DOHH2 (cell line): ENCODE measurements around the gene CHP1.
A peak's percentile ranks its signal among the peaks of the same experiment; 100 is the strongest.

Source experiments
- H3F3A ChIP-seq: fragments of 200-600 bp; sonication (generic), shearing (Covaris generic); 2 replicates; pipeline ENCODE4 v1.6.0; 2016; ENCODE audit warnings: antibody characterized with exemption, mild to moderate bottlenecking; ENCODE audit not compliant: control insufficient read depth, insufficient read depth
- H3K27ac ChIP-seq: fragments of 200-600 bp; sonication (generic); 2 replicates; pipeline ENCODE4 v1.5.1; 2014; ENCODE audit warnings: low read depth, mild to moderate bottlenecking, low read length, moderate library complexity
- H3K27me3 ChIP-seq: fragments of 200-600 bp; sonication (generic); 2 replicates; pipeline ENCODE4 v1.6.1; 2014; ENCODE audit warnings: mild to moderate bottlenecking, low read length, mixed read lengths; ENCODE audit not compliant: control insufficient read depth
- H3K36me3 ChIP-seq: fragments of 200-600 bp; sonication (generic); 2 replicates; pipeline ENCODE4 v1.6.1; 2014; ENCODE audit warnings: mild to moderate bottlenecking, low read length, moderate library complexity, mixed read lengths; ENCODE audit not compliant: control insufficient read depth
- H3K4me1 ChIP-seq: fragments of 200-600 bp; sonication (generic); 2 replicates; pipeline ENCODE4 v1.6.1; 2014; ENCODE audit warnings: mild to moderate bottlenecking, low read length, mixed read lengths; ENCODE audit not compliant: control insufficient read depth
- H3K4me2 ChIP-seq: fragments of 200-600 bp; sonication (generic); 2 replicates; pipeline ENCODE4 v1.6.0; 2014; ENCODE audit warnings: mild to moderate bottlenecking, low read length, moderate library complexity
- H3K4me3 ChIP-seq: fragments of 200-600 bp; sonication (generic); 2 replicates; pipeline ENCODE4 v1.5.1; 2014; ENCODE audit warnings: mild to moderate bottlenecking, low read length, mixed read lengths
- H3K79me2 ChIP-seq: fragments of 200-600 bp; sonication (generic); 2 replicates; pipeline ENCODE4 v1.6.1; 2014; ENCODE audit warnings: mild to moderate bottlenecking, low read length, mixed read lengths; ENCODE audit not compliant: control insufficient read depth
- H3K9me2 ChIP-seq: fragments of 200-600 bp; sonication (generic); replicated peaks from 2 replicates; pipeline ENCODE4 v1.6.1; 2014; ENCODE audit warnings: mild to moderate bottlenecking, low read length, mixed read lengths; ENCODE audit not compliant: control insufficient read depth
- H3K9me3 ChIP-seq: fragments of 200-600 bp; sonication (generic); 2 replicates; pipeline ENCODE4 v1.6.1; 2014; ENCODE audit warnings: antibody characterized with exemption, low read length, mixed read lengths; ENCODE audit not compliant: control insufficient read depth, insufficient read depth
- H4K20me1 ChIP-seq: fragments of 200-600 bp; sonication (generic); 2 replicates; pipeline ENCODE4 v1.6.0; 2014; ENCODE audit warnings: low read depth, mild to moderate bottlenecking, antibody characterized with exemption, low read length, moderate library complexity; ENCODE audit not compliant: control insufficient read depth, insufficient read depth
- CTCF ChIP-seq: fragments of 200-600 bp; sonication (generic); IDR thresholded peaks from one replicate; pipeline ENCODE4 v1.5.1; 2014; ENCODE audit warnings: antibody characterized with exemption, mild to moderate bottlenecking, low read depth, low read length; ENCODE audit not compliant: poor library complexity, severe bottlenecking
- EZH2phosphoT487 ChIP-seq: fragments of 200-600 bp; sonication (generic); IDR thresholded peaks from 2 replicates; pipeline ENCODE4 v1.6.1; 2017; ENCODE audit warnings: borderline replicate concordance, mild to moderate bottlenecking, antibody characterized with exemption, low read length, moderate library complexity, mixed read lengths

CHP1 gene

GRCh38 chr15:41256103-41256502 is 25.0 kb downstream of the CHP1 start:
- H3K4me2 ChIP-seq = no peak overlapping the region
- H3K4me1 ChIP-seq = peaks cover 38% of the 10 kb centered on the region
- H3F3A ChIP-seq = peaks cover 11% of the 10 kb centered on the region
- H3K36me3 ChIP-seq = peaks cover 10% of the 10 kb centered on the region; the same call in 1 of the 2 replicates
- H4K20me1 ChIP-seq = no peaks in the 10 kb centered on the region
- TF ChIP-seq EZH2phosphoT487 = no peak
- TF ChIP-seq CTCF = no peak
- no peaks in the 10 kb centered on the region for H3K79me2 ChIP-seq
- no peak overlapping the region for H3K4me3 ChIP-seq
- no peaks in the 10 kb centered on the region for H3K9me2 ChIP-seq
- H3K27me3 ChIP-seq = no peaks in the 10 kb centered on the region
- H3K9me3 ChIP-seq = no peaks in the 10 kb centered on the region
- H3K27ac ChIP-seq = no peak overlapping the region

- no peaks in the 10 kb centered on the region for H3K27me3 ChIP-seq
- H3K36me3 ChIP-seq = peaks cover 10% of the 10 kb centered on the region; the same call in 1 of the 2 replicates
- no peaks in the 10 kb centered on the region for H3K79me2 ChIP-seq
- no peaks in the 10 kb centered on the region for H4K20me1 ChIP-seq
- no peak overlapping the region for H3K4me2 ChIP-seq
- no peak overlapping the region for H3K4me3 ChIP-seq
- no peak overlapping the region for H3K27ac ChIP-seq
- TF ChIP-seq EZH2phosphoT487 = no peak
- no peak for TF ChIP-seq CTCF
- no peaks in the 10 kb centered on the region for H3K9me3 ChIP-seq
- H3K4me1 ChIP-seq = peaks cover 38% of the 10 kb centered on the region
- H3F3A ChIP-seq = peaks cover 11% of the 10 kb centered on the region
- no peaks in the 10 kb centered on the region for H3K9me2 ChIP-seq
Measured at GRCh38 chr15:41256577-41257038, 25.5 kb downstream of the CHP1 start.

- H3K27me3 ChIP-seq = no peaks in the 10 kb centered on the region
- H3K4me1 ChIP-seq = peaks cover 34% of the 10 kb centered on the region
- H3K79me2 ChIP-seq = no peaks in the 10 kb centered on the region
- no peaks in the 10 kb centered on the region for H4K20me1 ChIP-seq
- TF ChIP-seq EZH2phosphoT487 (no peak), CTCF (no peak)
- peaks cover 11% of the 10 kb centered on the region for H3F3A ChIP-seq
- H3K4me2 ChIP-seq = peak overlapping the region; percentile 90
- peaks cover 22% of the 10 kb centered on the region; the same call in 1 of the 2 replicates for H3K36me3 ChIP-seq
- no peaks in the 10 kb centered on the region for H3K9me2 ChIP-seq
- no peaks in the 10 kb centered on the region for H3K9me3 ChIP-seq
- H3K4me3 ChIP-seq = peak overlapping the region; percentile 61
- H3K27ac ChIP-seq = peak overlapping the region; percentile 71
Measured at GRCh38 chr15:41258750-41259471, 27.8 kb downstream of the CHP1 start.
